HG02588 (cell line): ENCODE data around the gene FBXW11.

Experiments
- ATAC-seq: cut with Tn5 transposase; IDR thresholded peaks from one replicate; pipeline ENCODE4 v1.9.1; 2021; ENCODE audit warnings: mild to moderate bottlenecking, moderate library complexity; ENCODE audit not compliant: unreplicated experiment

FBXW11 gene

DNA sequence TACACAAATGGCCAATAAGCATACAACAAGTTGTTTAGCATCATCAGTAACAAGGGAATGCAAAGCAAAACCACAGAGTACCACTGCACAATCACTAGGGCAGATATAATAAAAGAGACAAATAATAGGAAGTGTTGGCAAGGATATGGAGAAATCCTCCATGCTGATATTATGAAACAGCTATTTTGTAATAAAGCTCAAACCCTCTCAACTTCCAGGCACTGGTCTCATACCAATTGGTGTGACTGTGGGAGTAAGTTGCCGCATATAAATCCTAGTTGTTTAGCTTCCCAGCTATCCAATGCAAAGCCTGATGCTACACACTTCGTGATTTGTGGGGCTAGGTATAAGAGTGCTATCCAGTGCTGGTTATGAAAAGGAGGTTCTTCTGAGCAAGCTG is 132.2 kb downstream of the FBXW11 start:
- ATAC-seq, result no peak

DNA sequence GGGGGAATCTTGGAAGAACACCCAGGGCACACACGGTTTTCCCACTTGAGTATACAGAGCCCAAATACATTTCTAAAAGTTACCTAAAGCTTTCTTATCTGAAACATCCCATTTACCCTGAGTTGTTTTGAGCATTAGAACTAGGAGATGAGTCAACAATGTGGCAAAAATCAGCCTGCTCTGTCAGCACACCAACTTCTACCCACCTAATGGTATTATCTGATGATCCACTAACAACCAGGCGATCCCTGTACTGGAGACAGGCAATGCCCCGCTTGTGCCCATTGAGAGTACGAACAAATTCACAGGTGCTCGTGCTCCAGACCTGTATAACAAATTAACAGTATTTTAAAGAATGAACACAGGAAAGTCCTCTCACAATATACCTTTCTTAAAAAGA is 133.8 kb downstream of the FBXW11 start:
- no peak for ATAC-seq

DNA sequence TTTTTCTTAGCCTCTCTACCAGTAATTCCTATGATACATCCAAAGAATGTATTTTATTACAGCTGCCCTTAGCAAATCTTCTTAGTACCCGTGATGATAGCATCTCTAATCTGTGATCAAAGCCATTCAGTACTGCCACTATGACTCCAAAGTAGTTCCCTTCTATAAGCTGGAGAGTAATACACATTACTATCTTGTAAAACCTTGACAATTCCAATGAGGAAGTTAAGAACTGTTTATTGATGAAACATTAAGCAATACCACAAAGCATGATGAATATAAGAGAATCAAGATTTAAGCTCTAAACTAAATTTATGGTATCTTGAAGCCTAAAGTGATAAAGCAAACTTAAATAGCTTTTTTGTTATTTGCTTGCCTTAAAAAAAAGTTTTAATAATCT is 134.7 kb downstream of the FBXW11 start:
- ATAC-seq, result no peak

DNA sequence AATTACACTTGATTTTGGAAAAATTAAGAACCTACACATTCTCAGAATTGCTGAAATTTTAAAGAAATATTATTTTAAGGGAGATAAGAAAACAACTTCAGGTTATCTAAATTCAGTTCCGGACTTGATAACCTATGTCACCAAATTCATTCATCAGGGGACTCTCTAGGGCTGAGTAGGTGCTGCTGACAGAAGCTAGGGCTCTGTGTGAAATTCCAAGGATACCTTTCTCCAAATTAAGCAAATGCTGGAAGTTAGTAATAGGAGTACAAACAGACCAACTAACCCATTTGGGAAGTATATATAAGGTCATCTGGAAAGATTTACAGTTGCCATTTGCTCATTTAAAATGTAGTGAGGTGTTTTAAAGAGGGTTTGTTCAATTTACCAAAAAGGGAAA is 136.5 kb downstream of the FBXW11 start:
- ATAC-seq, result no peak

DNA sequence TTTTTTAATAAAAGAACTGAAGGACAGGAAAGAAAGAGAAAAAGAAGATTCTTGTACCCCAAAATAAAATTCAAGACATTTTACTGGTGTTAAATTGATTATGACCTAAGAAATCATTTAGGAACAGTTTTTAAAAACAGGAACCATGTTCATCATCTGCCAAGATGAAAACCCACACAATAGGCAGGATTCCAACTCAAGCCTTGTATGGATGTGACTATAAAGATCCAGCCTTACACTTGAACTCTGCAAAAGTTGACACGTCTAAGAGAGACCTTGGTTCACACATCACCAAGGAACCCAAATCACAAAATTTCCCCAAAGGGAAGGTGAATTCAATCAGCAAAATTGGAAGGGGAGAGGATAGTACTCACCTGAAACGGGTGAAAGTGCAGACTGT is 138.2 kb downstream of the FBXW11 start:
- no peak for ATAC-seq

DNA sequence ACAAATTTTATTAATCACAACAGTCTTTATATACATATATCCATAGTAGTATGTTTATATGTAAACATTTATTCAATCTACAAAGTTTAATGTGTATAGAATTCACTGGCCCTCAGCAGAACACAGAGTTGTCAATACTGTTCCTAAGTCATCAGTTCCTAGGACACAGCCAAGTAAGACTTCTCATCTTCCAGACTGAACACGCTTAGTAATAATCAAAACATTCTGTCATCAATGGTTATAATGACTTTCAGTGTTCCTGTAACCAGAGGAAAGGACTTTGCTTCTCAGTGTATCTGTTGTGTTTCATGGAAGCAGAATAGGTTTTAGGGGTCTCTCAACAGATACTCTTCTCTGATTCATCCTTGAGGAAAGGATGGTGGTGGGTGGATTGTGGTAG is 138.7 kb downstream of the FBXW11 start:
- no peak for ATAC-seq

DNA sequence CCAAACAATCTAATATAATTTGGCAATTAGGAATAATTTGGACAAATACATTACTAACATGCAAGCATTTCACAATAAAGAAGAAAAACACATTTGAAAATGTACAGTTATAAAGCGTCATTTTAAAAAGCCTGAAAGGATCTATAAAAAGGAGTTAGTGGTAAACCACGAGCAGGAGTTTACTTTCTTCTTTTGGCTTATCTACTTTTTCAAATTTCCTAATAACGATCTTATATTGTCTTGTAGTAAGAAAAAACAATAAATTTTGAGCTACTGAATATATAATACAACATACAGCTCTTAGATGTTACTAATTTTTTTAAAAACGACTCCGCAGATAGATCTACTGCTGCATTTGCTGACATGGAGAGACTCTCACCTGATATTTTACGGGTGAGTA is 141.0 kb downstream of the FBXW11 start:
- ATAC-seq, result no peak

DNA sequence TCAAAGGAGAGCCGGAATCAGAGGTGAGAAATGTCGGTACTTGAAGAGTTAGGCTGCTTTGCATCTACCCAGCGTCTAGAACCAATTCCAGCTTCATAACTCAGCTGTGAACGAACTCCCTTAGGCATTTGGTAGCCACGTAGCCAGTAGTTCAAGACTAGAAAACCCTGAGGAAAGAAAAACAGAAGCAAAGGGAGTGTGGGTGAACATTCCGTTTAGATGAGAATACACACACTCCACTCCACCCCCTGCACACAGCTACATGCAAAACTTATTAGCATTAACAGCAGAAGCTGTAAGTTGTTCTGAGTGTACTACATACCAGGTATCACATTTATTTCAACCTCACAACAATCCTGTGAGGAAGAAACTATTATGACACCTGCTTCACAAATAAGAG is 142.5 kb downstream of the FBXW11 start:
- ATAC-seq, result no peak

DNA sequence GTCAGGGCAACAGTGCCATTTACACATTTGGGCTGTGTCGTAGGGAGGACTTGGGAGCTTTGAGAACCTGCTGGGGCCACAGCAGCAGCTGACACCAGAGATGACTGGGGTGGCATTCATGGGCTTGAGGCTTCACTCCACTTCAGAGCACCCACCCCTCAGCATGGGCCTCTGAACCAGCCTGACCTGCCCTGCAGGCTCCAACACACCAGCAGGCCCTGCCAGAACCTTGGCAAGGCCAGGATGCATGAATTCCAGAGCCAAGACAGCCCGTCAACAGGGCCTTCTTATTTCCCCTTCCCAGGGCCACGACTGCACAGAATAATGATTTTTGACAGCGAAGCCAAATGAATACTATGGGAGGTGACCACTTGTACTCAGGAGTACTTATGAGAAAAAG is 143.8 kb downstream of the FBXW11 start:
- no peak for ATAC-seq

DNA sequence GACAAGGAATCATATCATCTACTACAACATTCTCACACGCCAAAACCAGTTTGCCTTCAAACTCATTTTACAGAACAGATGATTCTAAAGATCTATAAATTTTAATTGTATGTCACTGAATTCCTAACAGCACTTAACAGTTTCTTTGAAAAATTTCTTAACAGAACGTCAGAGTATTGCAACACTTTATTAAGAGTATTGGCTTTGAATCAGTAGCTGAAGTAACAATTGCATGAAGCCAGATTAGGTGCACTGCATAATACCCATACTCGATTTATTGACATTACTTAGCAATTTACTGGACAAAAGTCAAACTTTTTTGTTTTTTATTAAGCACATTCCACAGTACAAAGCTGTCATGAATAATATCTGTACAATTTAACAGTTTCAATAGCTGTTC is 145.1 kb downstream of the FBXW11 start:
- no peak for ATAC-seq

DNA sequence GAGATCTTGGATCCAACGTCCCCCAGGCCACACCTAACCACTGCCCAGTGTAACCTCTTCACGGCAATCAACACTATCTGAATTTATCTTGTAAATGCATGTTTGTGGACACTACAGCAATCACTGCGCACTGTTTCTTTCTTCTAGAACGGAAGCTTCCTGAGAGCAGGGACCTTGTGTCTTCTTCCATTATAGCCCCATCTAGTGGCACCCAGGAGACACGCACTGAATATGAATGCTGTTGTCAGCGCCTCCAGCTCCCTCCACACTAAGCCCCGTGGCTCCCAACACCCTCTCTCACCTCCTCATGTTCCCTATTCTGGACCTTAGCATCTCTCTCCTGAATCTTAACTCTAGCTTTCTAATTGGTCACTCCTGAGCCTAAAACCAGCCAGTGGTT is 148.1 kb downstream of the FBXW11 start:
- ATAC-seq, result no peak

DNA sequence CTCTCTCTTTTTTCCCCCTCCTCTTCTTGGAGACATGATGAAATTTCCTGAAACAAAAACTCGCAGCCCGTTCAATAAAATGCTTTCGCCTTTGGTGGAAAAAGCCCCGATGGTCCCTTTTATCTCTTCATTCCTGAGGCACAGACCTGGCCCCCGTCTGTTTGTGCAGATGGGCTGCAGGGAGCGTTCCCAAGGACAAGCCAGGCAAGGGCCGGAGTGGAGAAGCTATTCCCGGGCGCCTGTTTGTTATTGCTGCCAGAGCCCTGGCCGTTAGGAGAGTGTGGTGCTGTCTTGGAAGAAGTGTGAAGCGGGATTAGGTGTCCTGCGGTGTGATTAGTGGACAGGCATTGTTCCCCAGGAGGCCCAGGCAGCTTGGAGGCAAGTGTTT is 149.0 kb downstream of the FBXW11 start:
- ATAC-seq, result no peak

DNA sequence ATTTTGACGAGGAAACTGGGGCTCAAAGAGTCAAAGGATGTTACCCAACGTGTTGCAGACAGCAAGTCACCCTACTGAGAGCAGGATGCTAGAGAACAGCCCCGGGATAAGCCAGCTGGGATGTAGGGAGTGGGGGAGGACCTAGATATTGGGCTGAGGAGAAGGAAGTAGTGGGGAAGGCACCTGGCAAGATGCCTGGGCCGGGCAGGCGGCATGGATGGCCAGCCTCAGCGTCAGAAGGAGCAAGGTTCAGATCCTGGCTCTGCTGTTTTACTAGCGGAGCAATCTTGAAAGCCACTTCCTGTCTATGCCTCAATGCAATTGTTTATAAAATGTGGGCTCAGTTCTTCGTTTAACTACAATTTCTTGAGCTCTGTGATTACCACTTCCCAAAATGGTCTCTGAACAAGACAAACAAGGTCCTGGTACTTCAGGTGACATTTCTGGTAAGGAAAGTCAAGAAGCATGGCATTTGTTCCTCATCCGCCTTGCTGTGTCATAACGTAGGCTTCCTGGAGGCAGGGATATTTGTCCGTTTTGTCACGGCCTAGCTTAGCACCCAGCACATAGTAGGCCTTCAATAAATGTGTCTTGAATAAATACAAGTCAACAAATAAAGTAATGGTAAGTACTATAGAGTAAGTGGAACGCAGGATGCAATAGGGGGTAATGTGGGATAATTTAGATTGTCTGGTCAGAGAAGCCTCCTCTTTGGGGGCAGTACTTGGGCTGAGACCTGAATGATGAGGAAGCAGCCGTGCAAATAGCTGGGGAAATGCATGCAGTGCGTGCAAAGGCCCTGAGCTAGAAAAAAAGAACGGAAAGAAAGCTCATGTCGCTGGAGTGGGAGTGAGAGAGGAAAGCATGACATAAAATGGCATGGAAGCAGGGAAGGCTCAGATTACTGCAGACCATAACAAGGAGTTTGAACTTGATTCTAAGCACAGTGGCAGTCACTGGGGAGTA is 150.4 kb downstream of the FBXW11 start:
- no peak for ATAC-seq

DNA sequence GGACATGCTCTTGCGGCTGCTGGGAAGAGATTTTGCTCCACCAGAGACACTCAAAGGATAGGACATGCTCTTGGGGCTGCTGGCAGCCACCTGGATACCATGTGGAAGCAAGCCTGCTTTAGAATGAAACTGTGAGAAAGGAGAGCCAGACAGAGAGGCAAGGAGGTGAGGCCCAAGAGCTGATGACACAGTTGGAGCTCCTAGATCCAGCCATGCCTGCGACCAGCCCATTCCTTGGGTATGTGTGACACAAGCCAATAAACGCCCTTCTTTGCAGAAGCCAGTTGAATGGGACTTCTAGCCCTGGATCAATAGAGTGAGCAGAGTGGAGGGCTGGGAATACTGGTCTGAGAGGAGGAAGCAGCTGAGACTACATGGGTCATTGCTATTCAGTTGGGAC is 151.2 kb downstream of the FBXW11 start:
- ATAC-seq, result no peak

DNA sequence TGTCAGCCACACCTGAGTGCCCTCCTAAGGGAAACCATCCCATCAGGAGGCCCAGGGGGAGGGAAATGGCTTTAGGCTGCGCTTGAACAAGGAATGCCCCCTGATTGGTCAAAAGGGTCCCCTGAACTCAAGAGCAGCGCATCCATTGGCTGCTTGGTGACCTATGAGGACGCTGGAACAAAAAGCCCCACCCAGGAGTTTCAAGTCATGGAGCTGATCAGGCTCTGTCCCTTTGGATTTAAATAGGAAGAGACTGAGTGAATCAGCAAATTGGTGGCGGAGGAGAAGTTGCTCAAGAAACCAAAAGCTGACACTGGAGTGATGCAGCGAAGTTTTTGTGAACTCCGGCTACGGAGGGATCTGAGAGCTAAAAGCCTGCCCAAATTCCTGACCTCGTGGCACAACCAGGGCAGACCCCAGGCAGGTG is 154.2 kb downstream of the FBXW11 start:
- ATAC-seq, result no peak

DNA sequence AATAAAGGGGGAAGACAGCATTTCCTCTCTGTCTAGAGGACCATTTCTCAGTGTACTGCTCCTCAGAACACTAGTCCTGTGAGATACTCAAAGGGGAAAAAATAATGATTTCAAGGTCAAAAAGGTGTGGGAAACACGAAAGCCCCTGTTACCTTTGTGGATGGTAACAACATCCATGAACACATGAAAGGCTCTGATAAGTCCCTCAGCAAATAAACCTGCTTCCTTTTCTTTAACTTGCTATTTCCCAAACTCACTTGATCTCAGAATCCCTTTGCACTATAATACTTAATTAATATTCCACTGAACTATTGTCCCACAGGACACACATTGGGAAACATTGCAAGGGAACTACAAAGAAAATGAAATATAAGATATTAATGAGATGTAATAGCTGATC is 155.2 kb downstream of the FBXW11 start:
- no peak for ATAC-seq

DNA sequence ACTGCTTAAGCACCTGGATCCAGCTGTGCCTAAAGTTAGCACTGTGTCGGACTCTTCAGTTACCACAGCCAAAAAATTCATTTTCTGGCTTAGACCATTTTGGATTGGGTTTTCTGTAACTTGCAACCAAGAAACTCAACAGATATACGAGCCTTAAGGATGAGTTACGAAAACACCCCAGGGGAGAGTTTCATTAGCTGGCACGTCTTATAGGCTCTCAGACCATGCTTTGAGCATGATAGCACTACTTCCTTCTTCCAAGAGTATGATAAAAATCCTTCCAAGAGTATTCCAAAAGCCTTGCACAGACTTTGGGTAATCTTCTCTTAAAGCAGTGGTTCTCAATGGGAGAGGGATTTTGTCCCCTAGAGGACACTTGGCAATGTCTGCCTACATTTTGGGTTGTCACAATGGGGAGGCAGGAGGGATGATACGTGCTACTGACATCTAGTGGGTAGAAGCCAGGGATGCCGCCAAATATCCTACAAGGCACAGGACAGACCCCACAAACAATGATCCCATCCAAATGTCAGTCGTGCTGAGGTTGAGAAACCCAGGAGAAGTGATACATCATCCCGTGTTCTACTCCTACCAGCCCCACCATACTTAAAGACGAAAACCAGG is 156.0 kb downstream of the FBXW11 start:
- ATAC-seq, result no peak

DNA sequence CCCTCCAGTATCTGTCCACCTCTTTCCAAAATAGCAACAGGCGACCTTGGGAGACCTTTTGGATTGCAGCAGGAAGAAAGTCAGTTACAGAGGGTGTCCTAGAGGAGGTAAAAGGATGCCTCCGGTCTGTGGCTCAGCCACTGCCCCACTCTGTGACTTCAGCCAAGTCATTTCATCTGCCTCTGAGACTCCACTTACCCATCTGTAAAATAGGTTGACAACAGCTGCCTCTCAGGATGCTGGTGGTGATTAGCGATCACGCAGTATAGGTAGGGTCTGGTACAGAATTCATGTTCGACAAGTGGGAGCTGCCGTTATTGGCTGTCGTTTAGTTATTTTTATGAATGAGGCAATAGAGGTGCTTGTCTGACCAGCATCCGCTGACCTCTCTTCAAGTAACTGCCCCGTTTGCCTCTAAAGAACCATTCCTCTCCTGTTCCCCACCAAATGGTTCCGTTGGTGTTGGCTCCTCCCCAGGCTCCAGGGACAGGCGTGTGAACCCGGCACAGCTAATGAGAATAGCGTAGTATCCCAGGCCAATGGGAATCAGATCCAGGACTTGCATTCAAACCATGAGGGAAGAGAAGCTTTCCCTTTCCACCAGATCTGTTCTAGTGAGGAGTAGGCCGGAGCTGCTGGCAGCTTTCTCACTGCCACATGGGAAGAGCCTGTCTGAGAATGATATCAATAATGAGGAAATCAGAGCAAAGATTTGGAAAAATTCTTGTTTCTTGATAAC is 156.7 kb downstream of the FBXW11 start:
- no peak for ATAC-seq

DNA sequence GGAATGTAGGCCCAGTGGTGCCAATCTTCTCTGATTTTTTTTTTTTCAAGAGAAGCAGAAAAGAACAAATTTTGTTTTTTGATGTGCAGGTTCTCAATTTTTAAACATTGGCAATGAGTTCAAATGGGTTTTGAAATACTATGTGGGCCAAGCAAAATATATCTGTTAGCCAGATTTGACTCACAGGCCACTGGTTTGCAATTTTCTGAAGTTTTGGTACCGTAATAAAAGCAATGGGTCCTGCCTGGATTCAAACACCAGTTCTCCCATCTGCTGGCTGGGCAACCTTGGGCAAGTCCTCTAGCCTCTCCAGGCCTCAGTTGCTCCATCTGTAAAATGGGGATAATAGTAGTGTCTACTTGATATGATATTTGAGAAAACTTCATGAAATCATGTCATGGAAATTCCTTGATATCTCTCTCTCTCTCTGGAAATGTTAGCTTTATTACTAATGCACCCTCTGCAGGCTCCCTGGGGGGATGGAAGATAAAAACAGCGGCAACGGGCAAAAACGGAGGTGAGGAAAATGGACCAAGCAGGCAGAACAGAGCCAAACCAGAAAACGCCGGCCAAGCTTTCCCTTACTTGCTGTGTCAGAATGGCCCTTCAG is 157.4 kb downstream of the FBXW11 start:
- no peak for ATAC-seq

DNA sequence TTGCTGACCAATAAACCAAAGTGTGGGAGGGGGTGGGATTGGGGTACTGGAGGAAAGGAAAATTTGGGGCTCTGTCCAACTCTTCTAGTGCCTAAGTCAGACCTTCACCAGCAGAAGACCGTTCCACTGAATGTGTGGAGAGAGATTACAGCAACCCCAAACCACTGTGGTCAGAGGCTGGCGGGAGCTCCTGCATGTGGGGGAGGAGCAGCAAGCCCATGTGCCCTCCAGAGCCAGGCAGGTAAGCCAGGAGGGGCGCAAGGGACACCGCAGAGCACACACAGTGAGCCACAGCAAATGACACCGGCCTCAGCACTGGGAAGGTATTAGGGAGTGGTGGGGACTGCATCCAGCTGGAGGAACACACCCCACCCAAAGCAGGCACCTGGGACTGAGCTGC is 158.0 kb downstream of the FBXW11 start:
- no peak for ATAC-seq

DNA sequence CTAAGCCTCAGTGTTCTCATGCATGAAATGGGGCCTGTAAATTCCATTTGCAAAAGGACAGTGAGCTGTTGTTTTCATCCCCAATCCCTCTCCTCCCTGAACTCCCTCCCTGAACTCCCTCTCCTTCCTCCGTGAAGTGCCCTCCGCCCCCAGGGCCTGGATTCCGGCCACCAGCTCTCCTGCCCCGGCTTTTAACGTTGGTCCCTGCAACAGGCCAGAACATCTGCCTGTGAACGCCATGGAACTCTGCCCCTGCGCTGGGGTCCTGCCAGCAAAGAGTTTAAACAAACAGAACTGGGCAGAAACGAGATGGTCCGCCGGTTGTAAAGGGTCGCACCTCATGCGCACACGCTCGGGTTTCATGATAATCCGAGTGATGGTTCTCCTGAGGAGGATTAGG is 158.4 kb downstream of the FBXW11 start:
- no peak for ATAC-seq
